Adipose tissue (tissue), 3 donors: ENCODE results near the gene PTGIS. TPM values are rescaled to one million over a fixed set of nuclear protein-coding genes. Genes with fewer than 3 reads are reported as not detected.

ENCODE experiments used
- H3K27ac ChIP-seq: one replicate; pipeline ENCODE4 v1.5.1; 2013; ENCODE audit warnings: low read depth, low read length
- WGBS, 3 donors: extraction: QIAGEN DNeasy Blood & Tissue Kit; methylation state at CpG; one replicate each; pipeline ENCODE4 v1.1.7; 2013; 5-methylcytosine and 5-hydroxymethylcytosine counted together
- polyA plus RNA-seq, 3 donors: library from polyadenylated mRNA; stranded (reverse); fragments of 200-250 nt; gene quantifications; one replicate each; pipeline ENCODE4 v1.2.3, GENCODE V29; 2013
- donor health status: healthy with polysubstance abuse.
- donor health status: Bipolar disorder and iron deficiency.
- donor health status: healthy.

Gene PTGIS
- polyA plus RNA-seq, 3 donors, result 2.0 to 79.7 (median 15.9) TPM

- H3K27ac ChIP-seq, result no peak overlapping the region
- WGBS, 3 donors, result 83 to 94% (median 92%) methylated on average over 8 of the region's 8 CpGs
Measured at GRCh38 chr20:49466114-49466912, 101.6 kb downstream of the PTGIS start.

GRCh38 chr20:49464556-49464955 is 103.4 kb downstream of the PTGIS start:
- 97% methylated on average over 7 of the region's 7 CpGs for WGBS, 3 donors
- no peak overlapping the region for H3K27ac ChIP-seq

GRCh38 chr20:49462626-49463025 is 105.3 kb downstream of the PTGIS start:
- H3K27ac ChIP-seq, result no peak overlapping the region
- WGBS, 3 donors, result 67 to 77% (median 76%) methylated on average over 6 of the region's 6 CpGs

- no peak overlapping the region for H3K27ac ChIP-seq
- 68 to 93% (median 83%) methylated on average over 9 of the region's 9 CpGs for WGBS, 3 donors
Measured at GRCh38 chr20:49461894-49462620, 105.9 kb downstream of the PTGIS start.

- no peak overlapping the region for H3K27ac ChIP-seq
- 62 to 83% (median 81%) methylated on average over 5 of the region's 5 CpGs for WGBS, 3 donors
Measured at GRCh38 chr20:49460916-49461315, 107.0 kb downstream of the PTGIS start.

- H3K27ac ChIP-seq, result no peak overlapping the region
- 82 to 92% (median 85%) methylated on average over 6 of the region's 6 CpGs for WGBS, 3 donors
Measured at GRCh38 chr20:49460131-49460530, 107.8 kb downstream of the PTGIS start.

GRCh38 chr20:49459684-49460083 is 108.3 kb downstream of the PTGIS start:
- H3K27ac ChIP-seq, result no peak overlapping the region
- 76 to 81% (median 81%) methylated on average over 6 of the region's 6 CpGs for WGBS, 3 donors

- WGBS, 3 donors, result 23 to 45% (median 31%) methylated on average over 1 of the region's 1 CpG
- no peak overlapping the region for H3K27ac ChIP-seq
Measured at GRCh38 chr20:49457444-49457843, 110.5 kb downstream of the PTGIS start.

- no peak overlapping the region for H3K27ac ChIP-seq
- WGBS, 3 donors, result 81 to 92% (median 85%) methylated on average over 6 of the region's 6 CpGs
Measured at GRCh38 chr20:49456646-49457045, 111.3 kb downstream of the PTGIS start.

- H3K27ac ChIP-seq, result no peak overlapping the region
- 76 to 91% (median 88%) methylated on average over 6 of the region's 6 CpGs for WGBS, 3 donors
Measured at GRCh38 chr20:49455691-49456090, 112.2 kb downstream of the PTGIS start.

Other genes with a start within 250 kb of the PTGIS start
- gene KCNB1, start 85.5 kb downstream of the PTGIS start, polyA plus RNA-seq, result 1 to 10 TPM in 2 of 3 donors, under 1 TPM in 1; 0.64 to 4.2 (median 1.3) TPM
- 10 to 100 TPM in 2 of 3 donors, 1 to 10 TPM in 1; 8.7 to 48.2 (median 22.7) TPM for gene B4GALT5, start 145.7 kb upstream of the PTGIS start, polyA plus RNA-seq
- gene SLC9A8, start 244.7 kb upstream of the PTGIS start, polyA plus RNA-seq, result 1 to 10 TPM; 5.1 to 8.6 (median 7.0) TPM